NCI-H524 (cell line): ENCODE measurements around the gene TMEM59L.
"Not testable (repeated sequence)": the region's sequence is repeated elsewhere in the genome, so short reads cannot be mapped to it uniquely, and the experiment has no call there.

Source experiments
- DNase-seq, 2 experiments: peaks; one replicate each; lab custom pipeline; 2025; lab: John Stamatoyannopoulos, UW

TMEM59L gene

DNA sequence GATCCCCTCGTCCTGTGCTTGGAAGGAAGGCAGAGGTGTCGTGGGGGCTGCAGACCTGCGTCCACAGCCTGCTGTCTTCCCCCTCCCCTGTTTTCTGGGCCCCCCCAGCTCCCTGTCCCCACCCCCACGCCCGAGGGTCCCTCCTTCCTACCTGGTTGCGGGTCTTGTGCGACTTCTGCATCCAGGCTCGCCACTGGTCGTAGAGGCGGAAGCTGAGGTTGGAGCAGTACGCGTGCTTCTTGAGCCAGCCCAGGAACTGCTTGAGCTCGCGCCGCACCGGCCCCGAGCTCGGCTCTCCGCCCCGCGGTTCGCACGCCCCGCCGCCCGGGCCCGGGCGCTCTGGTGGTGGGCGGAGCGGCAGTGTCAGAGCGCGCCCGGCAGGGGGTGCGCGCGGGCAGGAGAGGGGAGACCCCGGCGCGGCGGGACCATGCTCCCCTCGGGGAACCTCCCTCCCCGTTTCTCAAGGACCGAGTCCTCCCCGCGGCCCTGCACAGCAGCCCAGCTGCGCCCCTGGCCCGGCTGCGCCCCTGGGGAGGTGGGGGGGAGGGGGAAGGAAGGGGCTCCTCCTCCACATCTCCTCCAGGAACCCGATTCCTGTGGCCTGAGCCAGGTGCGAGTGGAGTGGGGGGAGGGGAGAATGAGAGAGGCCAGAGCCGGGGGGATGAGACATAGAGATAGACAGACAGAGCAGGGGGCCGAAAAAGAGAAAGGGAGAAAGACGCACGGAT is 18.4 kb upstream of the TMEM59L start:
- DNase-seq: peak; percentile 51 to 72

DNA sequence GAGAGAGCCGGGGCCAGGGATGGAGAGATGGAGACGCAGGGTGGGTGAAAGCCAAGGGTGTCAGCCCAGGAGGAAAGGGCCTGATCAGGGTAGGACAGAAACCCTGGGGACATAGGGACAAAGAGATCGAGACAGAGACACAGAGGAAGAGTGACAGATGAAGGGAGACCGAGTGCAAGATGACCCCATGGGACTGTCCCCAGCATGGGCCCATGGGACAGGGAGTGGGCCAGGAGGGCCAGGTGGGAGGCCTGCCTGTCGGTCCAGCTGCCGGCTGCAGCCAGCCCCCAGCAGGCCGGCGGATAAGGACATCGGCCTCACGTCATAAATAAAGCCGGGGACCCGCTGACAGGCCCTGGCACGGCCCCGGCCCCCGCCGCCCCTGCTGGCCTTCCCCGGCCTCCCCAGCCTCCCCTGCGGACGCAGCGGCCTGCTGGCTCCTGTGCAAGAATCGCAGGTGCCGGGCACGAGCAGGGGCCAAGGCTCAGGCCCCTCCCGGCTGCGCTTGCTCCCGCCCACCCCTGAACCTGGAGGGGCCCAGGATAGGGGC is 17.8 kb upstream of the TMEM59L start:
- peak in 1 of 2 experiments; percentile 48 for DNase-seq

- DNase-seq: no peak
Observed at GRCh38 chr19:18595475-18595874, 17.2 kb upstream of the TMEM59L start.

DNA sequence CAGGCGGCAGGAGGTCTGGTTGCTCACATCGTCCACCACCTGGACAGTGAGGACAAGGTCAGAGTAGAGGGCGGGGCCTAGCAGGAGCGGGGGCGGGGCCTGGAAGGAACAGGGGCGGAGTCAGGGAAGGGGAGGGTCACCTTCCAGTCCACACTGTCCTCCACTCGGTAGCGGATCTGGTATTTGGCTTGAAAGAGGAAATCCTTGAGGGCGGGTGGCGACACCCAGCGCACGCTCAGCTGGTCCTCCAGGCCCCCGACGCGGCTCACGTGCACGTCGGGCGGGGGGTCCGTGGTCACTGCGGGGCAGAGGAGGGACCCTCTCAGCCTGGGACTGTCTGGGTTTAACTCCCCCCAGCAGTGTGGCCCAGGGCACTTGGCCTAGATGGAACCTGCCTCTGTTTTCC is 15.9 kb upstream of the TMEM59L start:
- DNase-seq: peak; percentile 40 to 54

DNA sequence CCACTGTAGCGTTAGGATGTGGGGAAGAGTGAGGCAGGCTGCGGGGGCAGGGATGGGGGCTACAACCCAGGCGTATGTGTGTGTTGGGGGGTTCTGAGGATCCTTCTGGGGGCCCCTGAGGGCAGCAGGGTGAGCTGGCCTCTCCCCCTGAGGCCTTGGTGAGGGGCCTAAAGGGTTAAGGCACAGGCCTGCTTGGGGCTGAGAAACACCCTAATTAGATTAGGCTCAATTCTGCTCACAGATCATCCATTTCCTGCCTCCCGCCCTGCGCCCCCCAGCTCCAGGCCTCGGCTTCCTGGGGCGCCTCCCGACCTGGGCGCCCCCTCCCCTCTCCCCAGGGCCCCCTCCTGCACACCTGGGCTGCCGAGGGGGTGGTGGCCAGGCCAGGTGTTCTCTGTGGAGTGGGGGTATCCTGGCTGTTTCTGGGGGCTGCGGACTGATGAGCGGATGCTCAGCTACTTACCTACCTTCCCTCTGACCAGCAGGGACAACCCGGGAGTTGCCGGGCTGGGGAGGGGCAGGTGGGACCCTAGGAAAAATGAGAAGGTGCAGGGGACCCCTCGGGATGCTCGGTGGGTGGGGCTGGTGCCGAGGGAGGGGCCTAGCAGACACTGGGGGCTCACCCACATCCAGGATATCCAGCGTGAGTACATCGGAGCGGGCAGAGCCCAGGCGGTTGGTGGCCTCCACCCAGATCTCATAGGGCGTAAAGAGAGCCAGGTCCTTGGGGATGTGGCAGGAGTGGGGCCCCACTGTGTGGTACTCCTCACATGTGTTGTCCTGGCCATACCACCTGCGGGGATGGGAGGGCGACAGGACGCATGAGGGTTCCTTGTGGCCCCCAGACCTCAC is 14.6 kb upstream of the TMEM59L start:
- peak in 1 of 2 experiments; percentile 30 for DNase-seq

DNA sequence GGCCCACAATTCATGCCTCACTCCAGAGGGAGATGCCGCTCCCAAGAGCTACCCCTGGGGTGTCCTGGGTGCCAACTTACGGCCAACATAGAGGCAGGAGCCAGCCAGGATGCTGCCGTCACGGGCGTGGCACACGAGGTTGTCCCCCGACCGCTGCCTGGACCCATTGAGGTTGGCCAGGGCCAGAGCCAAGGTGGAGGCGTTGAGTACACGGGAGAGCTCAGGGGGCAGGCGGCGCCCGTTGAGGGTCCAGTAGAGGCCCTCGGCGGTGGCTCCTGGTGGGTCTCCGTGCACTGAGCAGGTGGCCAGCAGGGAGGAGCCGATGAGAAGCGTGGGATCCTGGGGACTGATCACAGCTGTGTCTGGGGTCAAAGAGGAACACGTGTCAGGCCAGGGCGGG is 13.2 kb upstream of the TMEM59L start:
- no peak for DNase-seq

DNA sequence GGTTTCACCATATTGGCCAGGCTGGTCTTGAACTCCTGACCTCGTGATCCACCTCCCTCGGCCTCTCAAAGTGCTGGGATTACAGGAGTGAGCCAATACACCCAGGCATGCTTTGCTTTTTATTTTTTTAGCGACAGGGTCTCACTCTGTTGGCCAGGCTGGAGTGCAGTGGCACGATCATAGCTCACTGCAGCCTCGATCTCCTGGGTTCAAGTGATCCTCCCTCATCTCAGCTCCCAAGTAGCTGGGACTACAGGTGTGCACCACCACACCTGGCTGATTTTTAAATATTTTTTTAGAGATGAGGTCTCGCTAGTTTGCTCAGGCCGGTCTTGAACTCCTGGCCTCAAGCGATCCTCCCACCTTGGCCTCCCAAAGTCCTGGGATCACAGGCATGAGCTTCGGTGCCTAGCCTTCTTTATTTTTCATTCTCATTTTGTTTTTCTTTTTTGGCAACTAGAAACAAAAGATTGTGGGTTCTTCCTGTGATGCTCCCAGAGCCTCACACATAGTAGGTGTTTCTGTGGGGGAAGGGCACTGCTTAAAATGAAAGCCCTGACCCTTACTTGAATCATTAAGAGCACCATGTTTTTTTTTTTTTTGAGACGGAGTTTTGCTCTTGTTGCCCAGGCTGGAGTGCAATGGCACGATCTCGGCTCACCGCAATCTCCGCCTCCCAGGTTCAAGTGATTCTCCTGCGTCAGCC is 11.8 kb upstream of the TMEM59L start:
- not testable (repeated sequence) for DNase-seq

DNA sequence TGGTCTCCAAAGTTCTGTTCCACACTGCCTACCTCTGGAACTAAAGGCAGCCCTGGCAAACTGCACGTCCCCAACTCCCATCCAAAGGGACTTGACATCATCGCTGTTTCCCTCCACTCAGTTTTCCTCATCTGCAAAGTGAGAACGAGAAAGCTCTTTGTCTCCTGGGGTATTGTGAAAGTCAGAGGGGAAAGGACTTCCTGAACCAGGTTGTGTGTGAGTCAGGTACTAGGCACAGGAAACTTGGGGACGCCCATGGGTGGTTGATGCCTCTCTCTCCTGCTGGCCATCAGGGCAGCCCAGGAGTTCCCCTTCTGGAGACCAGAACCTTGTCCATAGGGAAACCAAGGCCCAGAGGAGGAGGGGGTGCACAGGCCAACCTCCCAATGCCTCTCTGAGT is 10.8 kb upstream of the TMEM59L start:
- no peak for DNase-seq

- DNase-seq: peak in 1 of 2 experiments; percentile 47
Observed at GRCh38 chr19:18603255-18603957, 9.3 kb upstream of the TMEM59L start.

DNA sequence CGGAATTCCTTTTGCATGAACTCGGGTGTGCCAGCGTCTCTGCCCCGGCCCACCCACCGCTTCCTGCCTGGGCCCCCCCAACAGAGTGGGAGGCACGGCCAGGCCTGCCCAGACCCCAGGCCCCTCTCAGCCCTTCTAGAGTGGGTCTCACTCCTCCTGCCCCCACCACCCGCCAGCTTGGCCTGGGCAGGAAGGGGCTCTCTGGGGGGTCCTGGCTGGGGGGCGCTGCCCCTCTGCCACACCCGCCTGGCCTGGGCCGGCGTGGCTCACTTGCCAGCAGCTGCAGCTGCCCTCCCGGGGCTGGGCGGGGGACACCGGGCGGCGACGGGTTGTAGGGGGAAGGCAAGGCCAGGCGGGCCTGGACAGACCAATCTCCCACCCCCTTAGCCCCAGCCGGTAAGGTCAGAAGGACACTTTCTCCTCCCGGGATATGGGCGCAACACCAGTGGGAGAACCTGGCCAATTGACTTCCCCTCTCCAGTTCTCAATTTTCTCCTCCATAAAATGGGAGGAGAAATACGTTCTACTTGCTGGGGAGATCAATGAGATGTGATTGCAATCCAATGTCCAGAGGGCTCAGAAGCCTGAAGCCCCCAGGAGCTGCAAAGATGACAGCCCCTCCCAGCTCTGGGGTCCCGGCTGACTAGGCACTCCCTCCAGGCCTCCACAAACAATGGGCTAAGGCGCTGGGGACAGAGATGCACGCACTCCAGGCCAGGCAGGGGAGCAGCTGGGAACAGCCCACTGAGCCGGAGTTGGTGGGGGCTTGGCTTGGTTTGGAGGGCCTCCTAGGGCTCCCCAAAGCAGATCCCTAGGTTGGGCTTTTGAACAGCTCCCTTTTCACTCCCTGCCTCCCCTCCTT is 8.5 kb upstream of the TMEM59L start:
- DNase-seq: no peak

- DNase-seq: no peak
Observed at GRCh38 chr19:18604820-18605159, 7.9 kb upstream of the TMEM59L start.

DNA sequence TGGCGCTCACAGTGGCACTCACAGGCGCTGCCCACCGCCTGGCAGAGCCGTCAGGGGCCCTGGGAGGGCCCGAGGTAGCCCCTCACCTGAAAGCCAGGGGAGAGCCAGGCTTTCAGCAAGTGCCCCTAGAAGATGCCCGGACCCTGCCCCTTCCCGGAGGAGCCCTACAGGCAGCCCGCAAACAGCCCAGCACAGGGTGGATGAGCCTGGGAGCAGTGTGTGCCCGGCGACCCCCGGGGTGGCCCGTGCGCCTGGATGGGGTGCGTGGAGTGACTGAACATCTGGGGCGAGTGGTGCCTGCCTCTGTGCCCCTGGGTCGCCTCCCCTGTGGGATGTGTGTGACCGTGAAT is 7.5 kb upstream of the TMEM59L start:
- no peak for DNase-seq

GRCh38 chr19:18605546-18606280 is 7.0 kb upstream of the TMEM59L start:
- DNase-seq: no peak

DNA sequence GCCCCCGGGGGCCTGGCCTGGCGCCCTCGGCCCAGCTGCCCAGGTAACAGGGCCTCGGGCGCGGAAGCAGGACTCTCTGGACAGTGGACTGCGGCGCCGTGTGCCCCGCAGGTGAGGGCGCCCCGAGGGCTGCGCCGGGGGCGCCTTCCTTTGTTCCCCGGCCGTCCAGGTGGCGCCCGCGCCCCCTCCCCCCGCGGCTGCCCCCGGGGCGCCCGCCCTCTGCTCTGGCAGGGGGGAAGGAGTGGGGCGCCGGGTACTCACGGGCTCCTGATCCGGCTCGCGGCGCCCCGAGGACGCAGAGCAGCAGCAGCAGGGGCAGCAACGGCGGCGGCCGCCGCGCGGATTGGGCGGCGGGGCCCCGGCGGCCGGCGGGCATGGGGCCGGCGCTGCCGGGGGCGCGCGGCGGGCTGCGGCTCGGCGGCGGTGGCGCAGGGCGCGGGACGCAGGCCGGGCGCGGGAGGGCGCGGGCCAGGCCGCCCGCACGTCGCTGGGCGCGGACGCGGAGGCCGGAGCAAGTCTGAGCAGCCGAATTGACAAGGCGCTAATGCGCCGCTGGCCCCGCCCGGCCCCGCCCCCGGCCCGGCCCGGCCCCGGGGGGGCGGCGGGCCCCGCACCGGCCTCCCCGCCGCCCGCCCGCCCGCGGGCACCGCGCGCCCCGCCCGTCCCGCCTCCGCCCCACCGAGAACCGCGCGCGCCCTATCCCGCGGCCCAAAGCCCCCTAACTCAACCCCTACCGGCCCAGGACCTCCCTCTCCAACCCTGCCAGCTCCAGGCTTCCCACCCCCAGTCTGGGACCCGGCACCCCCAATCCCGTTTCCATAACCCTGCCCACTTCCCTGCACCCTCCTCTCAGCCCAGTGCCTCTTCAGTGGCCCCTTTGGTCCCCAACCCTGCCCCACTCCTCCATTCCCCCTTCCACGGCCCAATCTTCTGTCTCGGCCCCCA is 6.1 kb upstream of the TMEM59L start, which contains the start of gene CRLF1:
Gene CRLF1, minus strand, starts transcription at position 519 of the 945 bp plus-strand sequence. Its CDS starts 143 bp downstream, at position 376.
- DNase-seq: no peak

DNA sequence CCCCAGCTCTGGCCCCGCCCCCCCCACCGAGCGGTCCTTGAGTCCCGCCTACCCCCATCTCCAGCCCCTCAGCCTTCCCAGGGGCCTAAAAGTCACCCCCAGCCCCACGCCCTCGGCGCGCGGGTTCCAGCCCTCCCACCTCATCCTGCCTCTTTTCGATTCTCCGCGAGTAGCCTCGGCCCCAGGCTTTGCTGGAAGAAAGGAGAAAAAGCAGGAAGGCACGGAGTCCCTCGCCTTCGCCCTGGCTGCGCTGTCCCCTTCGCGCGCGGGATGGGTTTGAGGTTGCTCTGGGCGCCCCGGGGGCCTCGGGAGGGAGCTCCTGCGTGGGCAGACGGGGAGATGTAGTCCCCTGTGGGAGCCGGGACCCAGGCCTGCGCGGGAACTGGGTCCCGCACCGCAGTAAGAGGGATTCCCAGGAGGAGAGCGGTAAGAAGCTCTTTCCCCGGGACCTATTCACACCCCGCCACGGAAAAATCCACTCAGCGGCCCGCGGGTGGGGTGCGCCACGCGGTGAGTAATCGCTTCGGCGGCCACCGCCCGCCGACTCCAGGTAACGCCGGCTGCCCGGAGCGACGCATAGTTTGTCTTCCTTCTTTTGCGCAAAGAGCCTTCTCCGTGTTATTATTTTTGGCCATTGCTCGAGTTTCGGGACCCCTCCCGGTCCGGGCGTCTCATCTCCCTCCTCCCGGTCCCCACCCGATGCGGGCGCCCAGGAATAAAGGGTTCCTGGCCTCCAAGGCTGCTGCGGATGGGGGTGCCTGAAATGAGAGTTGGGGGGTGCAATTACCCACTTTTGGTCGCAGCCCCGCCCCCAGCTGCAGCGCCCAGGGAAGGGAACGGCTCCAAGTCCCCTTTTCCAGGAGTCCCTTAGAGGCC is 5.2 kb upstream of the TMEM59L start:
- no peak for DNase-seq

- DNase-seq: no peak
Observed at GRCh38 chr19:18608102-18608804, 4.4 kb upstream of the TMEM59L start.
